K562 (cell line): ENCODE data around the gene PRELID1. TPM values are rescaled to one million over a fixed set of nuclear protein-coding genes. Genes with fewer than 3 reads are reported as not detected.

Source experiments
- DIDO1 ChIP-seq: fragments of 450-650 bp; IDR thresholded peaks from 2 replicates; pipeline ENCODE4 v1.6.1; 2016; ENCODE audit warnings: low read depth, missing biosample characterization, missing genetic modification characterization
- GTF2A2 ChIP-seq: IDR thresholded peaks from 2 replicates; pipeline ENCODE4 v1.6.1; 2016; ENCODE audit warnings: mild to moderate bottlenecking, missing genetic modification characterization, missing compliant biosample characterization
- HLTF ChIP-seq: fragments of 450-650 bp; IDR thresholded peaks from 2 replicates; pipeline ENCODE4 v1.6.1; 2016
- LARP7 ChIP-seq: fragments of 450-650 bp; IDR thresholded peaks from 2 replicates; pipeline ENCODE4 v1.6.1; 2016
- MAFG ChIP-seq: fragments of 450-650 bp; conservative IDR thresholded peaks from 2 replicates; pipeline ENCODE4 v1.6.1; 2016; ENCODE audit warnings: missing genetic modification characterization, missing compliant biosample characterization
- MTA2 ChIP-seq: fragments of 450-650 bp; IDR thresholded peaks from 2 replicates; pipeline ENCODE4 v1.6.1; 2016; ENCODE audit warnings: low read depth
- NCOR1 ChIP-seq: fragments of 450-650 bp; IDR thresholded peaks from 2 replicates; pipeline ENCODE4 v1.6.1; 2016; ENCODE audit warnings: mild to moderate bottlenecking, moderate library complexity
- PCBP2 ChIP-seq: fragments of 200-400 bp; formaldehyde crosslinking; IDR thresholded peaks from 2 replicates; pipeline ENCODE4 v1.6.1; 2018; ENCODE audit warnings: low read length, low read depth, mild to moderate bottlenecking, moderate library complexity; ENCODE audit not compliant: poor library complexity, severe bottlenecking
- PURB ChIP-seq: sonication (generic); formaldehyde crosslinking; IDR thresholded peaks from 2 replicates; pipeline ENCODE4 v1.9.0; 2021; ENCODE audit warnings: low read depth, mild to moderate bottlenecking, missing genetic modification reagents
- REST ChIP-seq, 2 experiments: fragments of 450-650 bp; formaldehyde crosslinking in 1 of 2; IDR thresholded peaks; 2 replicates each; pipeline versions ENCODE4 v1.4.0 to v1.6.1; 2014 to 2020; ENCODE audit warnings: mild to moderate bottlenecking in 2 of 2, borderline replicate concordance in 1 of 2, low read depth in 1 of 2
- SRF ChIP-seq, 2 experiments: fragments of 250-450, 450-650 bp in 1 of 2; sonication (Bioruptor Pico) in 1 of 2; sonication (generic) in 1 of 2; formaldehyde crosslinking; IDR thresholded peaks; 2 replicates each; pipeline versions ENCODE4 v1.5.0 to v1.5.1; 2020 to 2022; ENCODE audit warnings: mild to moderate bottlenecking in 1 of 2, missing genetic modification reagents in 1 of 2
- THAP7 ChIP-seq: fragments of 250-450 bp; sonication (Bioruptor Pico); IDR thresholded peaks from 2 replicates; pipeline ENCODE4 v1.5.0; 2021
- THRB ChIP-seq: fragments of 450-650 bp; formaldehyde crosslinking; conservative IDR thresholded peaks from 2 replicates; pipeline ENCODE4 v1.4.0; 2022; ENCODE audit warnings: mild to moderate bottlenecking, missing genetic modification characterization
- ZBTB5 ChIP-seq: fragments of 450-650 bp; IDR thresholded peaks from 2 replicates; pipeline ENCODE4 v1.6.1; 2017; ENCODE audit warnings: antibody characterized with exemption
- ZNF436 ChIP-seq: fragments of 250-450, 450-650 bp; sonication (Bioruptor Pico); formaldehyde crosslinking; IDR thresholded peaks from 2 replicates; pipeline ENCODE4 v1.7.0; 2020; ENCODE audit warnings: mild to moderate bottlenecking
- polyA plus RNA-seq, 8 experiments: library from polyadenylated mRNA; depleted of rRNA in 4 of 8; stranded (reverse) in 5 of 8; unstranded in 3 of 8; fragments of >200 nt; fragmentation: Nextera tagmentation in 2 of 8; fragmentation: Illumina TruSeq in 1 of 8; extraction: Ambion mirVana in 2 of 8; extraction: Trizol in 1 of 8; gene quantifications; 2 replicates each; pipeline versions ENCODE4 v1.2.1 to v1.2.3, GENCODE V29; 2011 to 2014; ENCODE audit warnings: inconsistent platforms in 1 of 8, missing spikeins in 1 of 8
- total RNA-seq, 7 experiments: library from RNA; depleted of rRNA in 6 of 7; stranded (reverse); fragments of >200 nt in 6 of 7; fragmentation: Illumina TruSeq in 2 of 7; extraction: Trizol in 2 of 7; gene quantifications; 2 replicates each; pipeline versions ENCODE4 v1.2.1 to v1.2.3, GENCODE V29; 2011 to 2021; ENCODE audit warnings: low replicate concordance in 1 of 7

Gene PRELID1
- total and polyA plus RNA-seq, 9 of the 15 experiments (the other 6 are each of a cell fraction or from before 2014, with no cell fraction given), result 40.1 to 484 (median 340) TPM

- no peak for TF ChIP-seq MAFG (tag)
- peak; percentile 92 for TF ChIP-seq DIDO1 (tag)
- peak; percentile 63; the same call in 1 of the 2 replicates for TF ChIP-seq THRB (CRISPR knock-in tag)
- TF ChIP-seq NCOR1, result no peak
- no peak; the same call in 1 of the 2 replicates for TF ChIP-seq LARP7
- no peak for TF ChIP-seq GTF2A2 (tag)
- TF ChIP-seq HLTF, result no peak; the same call in 1 of the 2 replicates
- TF ChIP-seq SRF (CRISPR knock-in tag; IDR thresholded peaks at IDR 0.05), result 0 out of 4 replicates have a peak, but pooled peaks of 1 of the 2 experiments have one; percentile 26
- no peak for TF ChIP-seq PURB (CRISPR knock-in tag)
- 0 out of 2 replicates have a peak, but pooled peaks have one; percentile 7 for TF ChIP-seq MTA2
- no peak for TF ChIP-seq PCBP2
- TF ChIP-seq ZBTB5, result no peak
- TF ChIP-seq REST (IDR thresholded peaks at IDR 0.05; ENCODE audit: borderline replicate concordance), result no peak
- no peak for TF ChIP-seq REST (CRISPR knock-in tag; IDR thresholded peaks at IDR 0.05; ENCODE audit: low read depth)
- no peak for TF ChIP-seq THAP7 (CRISPR knock-in tag)
- TF ChIP-seq ZNF436, result no peak; the same call in 1 of the 2 replicates
Measured at GRCh38 chr5:177351392-177352329, 48.1 kb downstream of the PRELID1 start, which contains the start of gene LMAN2 (continued).
